Peyer's patch (tissue), 4 donors: ENCODE data around the gene SCLT1.

Experiments used
- POLR2A ChIP-seq, 2 donors: fragments of 450-650 bp; IDR thresholded peaks; one replicate each; pipeline ENCODE4 v1.5.1; 2017; ENCODE audit warnings: antibody characterized with exemption in 2 of 2, mild to moderate bottlenecking in 2 of 2, moderate library complexity in 2 of 2
- TF ChIP-seq, protein P1 (sequence below), 6 experiments: fragments of 450-650 bp in 4 of 6; fragments of 200-600 bp in 2 of 6; sonication (generic) in 1 of 6; IDR thresholded peaks; one replicate each; pipeline ENCODE4 v1.5.1; 2017 to 2019; ENCODE audit warnings: antibody characterized with exemption in 6 of 6, mild to moderate bottlenecking in 3 of 6, moderate library complexity in 1 of 6

DNA sequence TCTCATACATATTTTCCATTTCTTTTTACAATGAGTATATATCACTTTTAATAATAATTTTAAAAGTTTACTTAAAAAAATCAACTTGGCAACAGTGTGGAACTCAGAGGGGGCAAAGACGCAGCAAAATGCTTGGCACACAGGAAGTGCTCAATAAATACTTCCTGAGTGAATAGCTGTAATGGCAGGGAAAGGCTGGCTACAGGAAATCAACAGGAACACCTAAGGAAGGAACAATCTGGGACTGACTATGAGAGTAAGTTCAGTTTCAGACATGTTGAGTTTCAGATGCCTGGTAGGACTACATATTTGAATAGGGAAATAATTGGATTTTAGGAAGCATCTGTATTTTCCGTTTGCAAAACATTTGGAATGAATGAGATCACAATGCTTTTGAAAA is 137.6 kb downstream of the SCLT1 start:
- TF ChIP-seq, protein P1, sequence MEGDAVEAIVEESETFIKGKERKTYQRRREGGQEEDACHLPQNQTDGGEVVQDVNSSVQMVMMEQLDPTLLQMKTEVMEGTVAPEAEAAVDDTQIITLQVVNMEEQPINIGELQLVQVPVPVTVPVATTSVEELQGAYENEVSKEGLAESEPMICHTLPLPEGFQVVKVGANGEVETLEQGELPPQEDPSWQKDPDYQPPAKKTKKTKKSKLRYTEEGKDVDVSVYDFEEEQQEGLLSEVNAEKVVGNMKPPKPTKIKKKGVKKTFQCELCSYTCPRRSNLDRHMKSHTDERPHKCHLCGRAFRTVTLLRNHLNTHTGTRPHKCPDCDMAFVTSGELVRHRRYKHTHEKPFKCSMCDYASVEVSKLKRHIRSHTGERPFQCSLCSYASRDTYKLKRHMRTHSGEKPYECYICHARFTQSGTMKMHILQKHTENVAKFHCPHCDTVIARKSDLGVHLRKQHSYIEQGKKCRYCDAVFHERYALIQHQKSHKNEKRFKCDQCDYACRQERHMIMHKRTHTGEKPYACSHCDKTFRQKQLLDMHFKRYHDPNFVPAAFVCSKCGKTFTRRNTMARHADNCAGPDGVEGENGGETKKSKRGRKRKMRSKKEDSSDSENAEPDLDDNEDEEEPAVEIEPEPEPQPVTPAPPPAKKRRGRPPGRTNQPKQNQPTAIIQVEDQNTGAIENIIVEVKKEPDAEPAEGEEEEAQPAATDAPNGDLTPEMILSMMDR (IDR thresholded peaks at IDR 0.05): no peak
- TF ChIP-seq POLR2A (IDR thresholded peaks at IDR 0.05): no peak
